ENCODE measurements around the gene EML4.

The EML4 gene

DNA sequence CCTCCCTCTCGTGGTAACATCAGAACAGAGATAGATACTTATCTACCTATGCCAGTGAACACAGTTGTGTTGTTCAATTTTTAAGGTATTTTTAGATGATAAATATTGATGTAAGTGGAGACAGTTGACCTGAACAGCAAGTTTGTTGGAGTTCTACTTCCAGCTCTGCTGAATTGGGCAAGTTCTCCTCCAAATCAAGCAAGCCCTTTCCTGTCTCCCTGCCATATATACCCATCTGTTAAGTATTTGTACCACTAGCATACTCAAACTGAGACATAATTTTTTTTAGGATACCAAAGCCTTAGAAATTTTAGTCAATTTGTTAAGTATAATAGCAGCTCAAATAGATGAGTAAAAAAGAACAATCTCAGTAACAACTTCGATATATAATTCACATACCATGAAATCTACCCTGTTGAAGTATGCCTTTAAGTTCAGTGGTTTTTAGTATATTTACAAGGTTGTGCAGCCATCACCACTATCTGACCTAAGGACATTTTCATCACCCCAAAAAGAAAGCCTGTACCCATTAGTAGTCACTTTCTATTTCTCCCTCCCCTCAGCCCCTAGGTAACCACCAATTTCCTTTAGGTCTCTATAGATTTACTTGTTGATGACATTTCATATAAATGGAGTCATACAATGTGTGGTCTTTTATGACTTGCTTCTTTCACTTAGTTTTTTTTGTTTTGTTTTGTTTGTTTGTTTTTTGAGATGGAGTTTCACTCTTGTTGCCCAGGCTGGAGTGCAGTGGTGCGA, 130.0 kb downstream of the EML4 start:
- DNase-seq, result no peak
- Histone ChIP-seq H3K36me3 (peaks cover 48% of the 10 kb centered on the region), H3K9me3 (ENCODE audit: severe bottlenecking) (no peaks in the 10 kb centered on the region), H3K27me3 (ENCODE audit: insufficient read depth, low read depth, severe bottlenecking) (no peaks in the 10 kb centered on the region), H3K27ac (no peak overlapping the region), H3K4me3 (ENCODE audit: low read depth, low read length) (no peak overlapping the region)
- TF ChIP-seq, protein P1, sequence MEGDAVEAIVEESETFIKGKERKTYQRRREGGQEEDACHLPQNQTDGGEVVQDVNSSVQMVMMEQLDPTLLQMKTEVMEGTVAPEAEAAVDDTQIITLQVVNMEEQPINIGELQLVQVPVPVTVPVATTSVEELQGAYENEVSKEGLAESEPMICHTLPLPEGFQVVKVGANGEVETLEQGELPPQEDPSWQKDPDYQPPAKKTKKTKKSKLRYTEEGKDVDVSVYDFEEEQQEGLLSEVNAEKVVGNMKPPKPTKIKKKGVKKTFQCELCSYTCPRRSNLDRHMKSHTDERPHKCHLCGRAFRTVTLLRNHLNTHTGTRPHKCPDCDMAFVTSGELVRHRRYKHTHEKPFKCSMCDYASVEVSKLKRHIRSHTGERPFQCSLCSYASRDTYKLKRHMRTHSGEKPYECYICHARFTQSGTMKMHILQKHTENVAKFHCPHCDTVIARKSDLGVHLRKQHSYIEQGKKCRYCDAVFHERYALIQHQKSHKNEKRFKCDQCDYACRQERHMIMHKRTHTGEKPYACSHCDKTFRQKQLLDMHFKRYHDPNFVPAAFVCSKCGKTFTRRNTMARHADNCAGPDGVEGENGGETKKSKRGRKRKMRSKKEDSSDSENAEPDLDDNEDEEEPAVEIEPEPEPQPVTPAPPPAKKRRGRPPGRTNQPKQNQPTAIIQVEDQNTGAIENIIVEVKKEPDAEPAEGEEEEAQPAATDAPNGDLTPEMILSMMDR (IDR thresholded peaks at IDR 0.05; ENCODE audit: low read depth, low read length), result no peak

DNA sequence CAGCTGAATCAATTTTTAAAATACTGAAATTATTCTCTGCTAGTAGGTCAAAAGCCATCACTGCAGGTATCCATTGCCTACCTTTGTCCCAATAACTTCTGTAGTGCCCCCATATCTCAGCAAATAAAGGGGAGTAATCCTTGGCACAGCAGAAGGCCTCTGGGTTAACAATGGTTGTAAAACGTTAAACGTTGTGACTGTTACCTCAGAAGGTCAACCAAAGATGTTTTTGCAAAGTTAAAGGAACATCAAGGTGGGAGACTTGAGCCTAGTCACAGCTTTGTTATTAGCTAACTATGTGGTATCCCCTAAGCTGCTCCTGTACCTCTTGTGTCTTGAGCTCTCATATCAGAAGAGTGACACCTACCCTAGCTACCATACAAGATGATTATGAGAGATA, 131.4 kb downstream of the EML4 start:
- H3K27ac ChIP-seq, result no peak overlapping the region
- peaks cover 50% of the 10 kb centered on the region for H3K36me3 ChIP-seq
- TF ChIP-seq, protein P1 (IDR thresholded peaks at IDR 0.05; ENCODE audit: low read depth, low read length), result no peak
- no peaks in the 10 kb centered on the region for H3K9me3 ChIP-seq (ENCODE audit: severe bottlenecking)
- H3K4me3 ChIP-seq (ENCODE audit: low read depth, low read length), result no peak overlapping the region
- no peak for DNase-seq
- no peaks in the 10 kb centered on the region for H3K27me3 ChIP-seq (ENCODE audit: insufficient read depth, low read depth, severe bottlenecking)

DNA sequence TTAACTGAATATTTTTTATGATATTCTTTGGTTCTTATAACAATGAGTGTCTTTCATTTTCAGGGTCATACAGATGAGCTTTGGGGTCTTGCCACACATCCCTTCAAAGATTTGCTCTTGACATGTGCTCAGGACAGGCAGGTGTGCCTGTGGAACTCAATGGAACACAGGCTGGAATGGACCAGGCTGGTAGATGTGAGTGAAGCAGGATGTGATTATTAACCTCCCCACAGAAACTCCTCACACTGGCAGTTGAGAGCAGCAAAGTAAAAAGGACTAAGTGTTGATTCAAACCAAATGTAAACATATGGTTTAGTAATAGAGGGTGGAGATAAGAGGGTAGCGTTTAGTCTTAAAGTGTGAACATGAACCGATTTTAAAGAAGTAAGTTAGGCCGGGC, 134.1 kb downstream of the EML4 start:
- Histone ChIP-seq H3K36me3 (peaks cover 36% of the 10 kb centered on the region), H3K9me3 (ENCODE audit: severe bottlenecking) (no peaks in the 10 kb centered on the region), H3K27ac (no peak overlapping the region), H3K27me3 (ENCODE audit: insufficient read depth, low read depth, severe bottlenecking) (no peaks in the 10 kb centered on the region), H3K4me3 (ENCODE audit: low read depth, low read length) (no peak overlapping the region)
- DNase-seq, result no peak
- TF ChIP-seq, protein P1 (IDR thresholded peaks at IDR 0.05; ENCODE audit: low read depth, low read length), result no peak

DNA sequence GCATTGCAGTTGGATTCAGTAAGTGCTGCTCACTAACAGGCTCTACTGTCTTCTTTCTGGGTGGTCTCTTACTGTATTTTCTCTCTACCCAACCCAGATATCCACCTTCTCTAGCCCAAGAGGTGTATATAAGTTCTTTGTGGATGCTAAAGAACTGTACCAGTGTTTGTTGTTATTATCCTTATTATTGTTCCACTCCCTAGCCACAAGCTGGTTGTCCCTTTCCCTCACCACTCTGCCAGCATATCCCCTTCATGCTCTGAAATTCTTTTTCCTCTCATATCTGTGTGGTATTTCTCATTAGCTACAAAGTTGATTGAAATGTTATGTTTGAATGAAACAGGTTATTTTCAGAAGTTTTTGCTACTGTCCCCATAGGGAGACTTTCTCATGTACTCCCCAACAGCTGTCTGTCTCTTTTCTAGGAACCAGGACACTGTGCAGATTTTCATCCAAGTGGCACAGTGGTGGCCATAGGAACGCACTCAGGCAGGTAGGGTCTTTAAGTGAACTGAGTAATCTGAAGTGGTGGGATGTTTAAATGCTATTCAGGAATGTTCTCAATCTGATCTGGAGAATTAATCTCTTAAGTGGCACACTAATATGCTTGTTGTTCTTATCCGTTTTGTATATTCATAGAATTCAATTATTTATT, 135.0 kb downstream of the EML4 start:
- Histone ChIP-seq H3K4me3 (ENCODE audit: low read depth, low read length) (no peak overlapping the region), H3K36me3 (peaks cover 30% of the 10 kb centered on the region), H3K9me3 (ENCODE audit: severe bottlenecking) (no peaks in the 10 kb centered on the region), H3K27ac (no peak overlapping the region), H3K27me3 (ENCODE audit: insufficient read depth, low read depth, severe bottlenecking) (no peaks in the 10 kb centered on the region)
- DNase-seq, result no peak
- TF ChIP-seq, protein P1 (IDR thresholded peaks at IDR 0.05; ENCODE audit: low read depth, low read length), result no peak

DNA sequence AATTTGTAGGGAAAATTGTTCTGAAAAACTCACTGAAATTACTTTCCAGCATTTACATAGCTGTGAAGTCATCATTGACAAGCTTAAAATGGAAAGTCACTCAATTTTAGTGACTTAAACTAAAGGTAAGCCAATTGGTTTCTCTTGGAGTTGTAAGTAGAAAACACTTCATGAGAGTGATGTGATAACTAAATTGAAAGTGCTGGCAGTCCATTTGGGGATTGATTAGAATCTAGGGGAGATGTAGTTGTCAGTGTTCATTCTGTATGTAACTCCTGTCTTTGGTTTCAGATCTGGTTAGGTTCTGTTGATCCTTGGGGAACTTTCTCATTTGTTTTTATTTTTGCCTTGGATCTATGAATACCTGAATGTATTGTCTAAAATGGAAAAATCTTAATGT, 138.0 kb downstream of the EML4 start:
- no peaks in the 10 kb centered on the region for H3K27me3 ChIP-seq (ENCODE audit: insufficient read depth, low read depth, severe bottlenecking)
- peaks cover 28% of the 10 kb centered on the region for H3K36me3 ChIP-seq
- TF ChIP-seq, protein P1 (IDR thresholded peaks at IDR 0.05; ENCODE audit: low read depth, low read length), result no peak
- no peak overlapping the region for H3K4me3 ChIP-seq (ENCODE audit: low read depth, low read length)
- no peak overlapping the region for H3K27ac ChIP-seq
- H3K9me3 ChIP-seq (ENCODE audit: severe bottlenecking), result no peaks in the 10 kb centered on the region
- no peak for DNase-seq
